GM12878 (cell line): ENCODE measurements around the gene MEOX1. TPM values are rescaled to one million over a fixed set of nuclear protein-coding genes. Genes with fewer than 3 reads are reported as not detected.

Experiments
- ATAC-seq: fragments of 200-7000 bp; cut with Tn5 transposase; 3 replicates; pipeline ENCODE4 v1.9.1; 2020; ENCODE audit warnings: mild to moderate bottlenecking, moderate library complexity
- BruUV-seq: library from RNA; stranded (reverse); fragments of 400-500 nt; replicated peaks from 2 replicates; lab custom pipeline; 2021; lab: Mats Ljungman, UMichigan
- CTCF ChIA-PET: fragments of 300-600 bp; sonication (Branson Sonifier 250); formaldehyde crosslinking; extraction: SDS; loops from one replicate; lab custom pipeline; 2021; ENCODE audit warnings: inconsistent platforms; lab: Yijun Ruan, JAX
- POLR2A ChIA-PET: fragments of 350-600 bp; formaldehyde crosslinking; extraction: SDS; loops from one replicate; lab custom pipeline; 2021; ENCODE audit warnings: inconsistent platforms; lab: Charles Lee
- RAD21 ChIA-PET: fragments of 300-600 bp; sonication (Branson Sonifier 250); formaldehyde crosslinking; loops from one replicate; lab custom pipeline; 2023; ENCODE audit warnings: antibody characterized with exemption; ENCODE audit not compliant: unreplicated experiment; lab: Charles Lee
- SMC1A ChIA-PET: fragments of 300-600 bp; sonication (Branson Sonifier 250); formaldehyde crosslinking; loops from one replicate; lab custom pipeline; 2023; ENCODE audit not compliant: unreplicated experiment, uncharacterized antibody; lab: Charles Lee
- DNase-seq: peaks from one replicate; pipeline ENCODE4 v3.0.0-alpha.2; 2011; ENCODE audit warnings: low read depth, low spot score
- FAIRE-seq: peaks from 3 replicates; lab custom pipeline; 2011; peaks lifted over from hg19 to GRCh38; lab: Jason Lieb, UNC
- H2AFZ ChIP-seq: 2 replicates; pipeline ENCODE4 v1.6.0; 2011; ENCODE audit warnings: low read depth, low read length, control low read depth; ENCODE audit not compliant: control insufficient read depth
- H3K27ac ChIP-seq: 2 replicates; pipeline ENCODE4 v1.5.1; 2011; ENCODE audit warnings: control low read depth; ENCODE audit not compliant: control insufficient read depth, insufficient read depth
- H3K27me3 ChIP-seq, 2 experiments: replicated peaks in 1 of 2; 2 replicates each; pipeline versions ENCODE4 v1.6.0 to v1.6.1; 2011; ENCODE audit warnings: low read length in 1 of 2; ENCODE audit not compliant: control insufficient read depth in 2 of 2, insufficient read depth in 2 of 2
- H3K36me3 ChIP-seq, 2 experiments: 2 replicates each; pipeline ENCODE4 v1.5.1; 2011; ENCODE audit warnings: low read length in 1 of 2; ENCODE audit not compliant: control insufficient read depth in 2 of 2, insufficient read depth in 2 of 2
- H3K4me1 ChIP-seq: 2 replicates; pipeline ENCODE4 v1.6.1; 2011; ENCODE audit warnings: mild to moderate bottlenecking, low read length, moderate library complexity, mixed read lengths; ENCODE audit not compliant: control insufficient read depth, insufficient read depth
- H3K4me2 ChIP-seq: 2 replicates; pipeline ENCODE4 v1.6.0; 2011; ENCODE audit warnings: control low read depth; ENCODE audit not compliant: control insufficient read depth, insufficient read depth
- H3K4me3 ChIP-seq: fragments of 200-600 bp; sonication (generic); 2 replicates; pipeline ENCODE4 v1.5.1; 2016
- H3K79me2 ChIP-seq: 2 replicates; pipeline ENCODE4 v1.6.0; 2011; ENCODE audit warnings: low read length; ENCODE audit not compliant: control insufficient read depth, insufficient read depth
- H3K9ac ChIP-seq: 2 replicates; pipeline ENCODE4 v1.8.0; 2011; ENCODE audit warnings: low read length, control low read depth, mixed read lengths; ENCODE audit not compliant: control insufficient read depth, insufficient read depth
- H3K9me3 ChIP-seq: replicated peaks from 3 replicates; pipeline ENCODE4 v1.5.1; 2011; ENCODE audit warnings: mild to moderate bottlenecking, low read length; ENCODE audit not compliant: control insufficient read depth, insufficient read depth
- H4K20me1 ChIP-seq: 2 replicates; pipeline ENCODE4 v1.6.0; 2011; ENCODE audit not compliant: control insufficient read depth, insufficient read depth
- ATF3 ChIP-seq: IDR thresholded peaks from 2 replicates; pipeline ENCODE4 v1.6.1; 2011; ENCODE audit warnings: low read depth, mild to moderate bottlenecking, low read length, moderate library complexity, borderline replicate concordance; ENCODE audit errors: extremely low read depth
- CREB1 ChIP-seq: IDR thresholded peaks from 2 replicates; pipeline ENCODE4 v1.6.1; 2012; ENCODE audit warnings: low read depth, mild to moderate bottlenecking, inconsistent platforms
- JUND ChIP-seq: IDR thresholded peaks from 2 replicates; pipeline ENCODE4 v1.6.1; 2012; ENCODE audit warnings: low read depth, mild to moderate bottlenecking, low read length, improper control_type of control experiment, moderate library complexity
- NRF1 ChIP-seq: conservative IDR thresholded peaks from 2 replicates; pipeline ENCODE4 v1.6.1; 2011; ENCODE audit warnings: mild to moderate bottlenecking, low read depth, low read length, improper control_type of control experiment
- SMAD5 ChIP-seq: IDR thresholded peaks from 2 replicates; pipeline ENCODE4 v1.6.1; 2016; ENCODE audit warnings: antibody characterized with exemption, low read depth
- USF1 ChIP-seq: IDR thresholded peaks from 2 replicates; pipeline ENCODE4 v1.6.1; 2011; ENCODE audit warnings: borderline replicate concordance, low read depth, mild to moderate bottlenecking, moderate library complexity, mixed read lengths, low read length; ENCODE audit not compliant: insufficient read depth; ENCODE audit errors: extremely low read length
- ZNF384 ChIP-seq: IDR thresholded peaks from 2 replicates; pipeline ENCODE4 v1.6.1; 2012; ENCODE audit warnings: low read depth, mild to moderate bottlenecking, low read length, improper control_type of control experiment, borderline replicate concordance
- WGBS: methylation state at CpG from one replicate; pipeline ENCODE4 v1.1.6; 2016; ENCODE audit warnings: low lambda C conversion rate; ENCODE audit not compliant: insufficient replicate concordance, insufficient coverage; ENCODE audit errors: missing lambda C conversion rate; 5-methylcytosine and 5-hydroxymethylcytosine counted together
- in situ Hi-C: fragments of 300-500 bp; cut with MboI; formaldehyde crosslinking; loops from 9 replicates; pipeline ENCODE4 v1.14.3; 2018; ENCODE audit warnings: mixed read lengths
- intact Hi-C: fragments of 100-400 bp; cut with micrococcal nuclease; formaldehyde crosslinking; loops from one replicate; pipeline ENCODE4 v1.14.2; 2022; ENCODE audit not compliant: unreplicated experiment
- polyA plus RNA-seq, 11 experiments: library from polyadenylated mRNA; depleted of rRNA in 4 of 11; unstranded in 6 of 11; stranded (reverse) in 5 of 11; fragments of >200 nt; fragmentation: Nextera tagmentation in 4 of 11; fragmentation: Illumina TruSeq in 1 of 11; extraction: Ambion mirVana in 4 of 11; extraction: Trizol in 1 of 11; gene quantifications; 1 replicate in 1 of 11; 2 replicates in 10 of 11; pipeline versions ENCODE4 v1.2.1 to v1.2.3, GENCODE V29; 2011 to 2016; ENCODE audit warnings: inconsistent platforms in 2 of 11, missing spikeins in 2 of 11, low read depth in 1 of 11
- total RNA-seq, 4 experiments: library from RNA; depleted of rRNA in 3 of 4; stranded (reverse); fragments of >200 nt in 3 of 4; fragmentation: Illumina TruSeq in 1 of 4; extraction: Trizol in 1 of 4; gene quantifications; 2 replicates each; pipeline versions ENCODE4 v1.2.1 to v1.2.3, GENCODE V29; 2013 to 2021

The MEOX1 gene
- total and polyA plus RNA-seq, 10 of the 15 experiments (the other 5 are each of a cell fraction or from before 2014, with no cell fraction given), result 0.19 to 9.4 (median 0.46) TPM

GRCh38 chr17:43612515-43612914 lies 49.2 kb downstream of the MEOX1 start (continued):
- TF ChIP-seq ZNF384 (no peak), JUND (no peak), SMAD5 (no peak), CREB1 (no peak)

- Histone ChIP-seq H4K20me1 (no peaks in the 10 kb centered on the region), H3K4me3 (no peak overlapping the region), H3K9ac (no peak overlapping the region), H3K4me1 (no peaks in the 10 kb centered on the region), H3K36me3 (no peaks in the 10 kb centered on the region), H3K27me3 (no peaks in the 10 kb centered on the region; a peak in 1 of 4 replicates), H3K4me2 (no peak overlapping the region), H3K9me3 (no peaks in the 10 kb centered on the region; the same call in 2 of the 3 replicates), H3K27ac (no peak overlapping the region), H3K79me2 (no peaks in the 10 kb centered on the region), H2AFZ (no peak overlapping the region)
- RAD21 ChIA-PET, result no interaction called here
- DNase-seq, result no peak
- intact Hi-C loops (no loop called here), in situ Hi-C loops (no loop called here)
- SMC1A ChIA-PET, result interaction anchor here (1.1 kb wide), 1 partner anchor 92 kb away, joined by 3 read pairs; no protein-coding TSS in a partner anchor
- ATAC-seq, result no peak
- CTCF ChIA-PET, result no interaction called here
- POLR2A ChIA-PET, result no interaction called here
- TF ChIP-seq USF1 (peak; percentile 31), ATF3 (no peak), NRF1 (no peak)
- 58% methylated on average over 2 of the region's 2 CpGs for WGBS
- no peak for FAIRE-seq
- no TSS peak for BruUV-seq
Measured at GRCh38 chr17:43611230-43611969, 50.3 kb downstream of the MEOX1 start.
